HG03469 (cell line): ENCODE results near the gene NACC2.

Experiments
- ATAC-seq: cut with Tn5 transposase; IDR thresholded peaks from one replicate; pipeline ENCODE4 v1.9.1; 2021; ENCODE audit warnings: mild to moderate bottlenecking, moderate library complexity, moderate number of reproducible peaks; ENCODE audit not compliant: unreplicated experiment

NACC2 gene

GRCh38 chr9:136001231-136001630, 93.9 kb downstream of the NACC2 start:
- ATAC-seq: no peak

- ATAC-seq: no peak
Observed at GRCh38 chr9:135998410-135999071, 96.5 kb downstream of the NACC2 start.

GRCh38 chr9:135998016-135998380, 97.1 kb downstream of the NACC2 start:
- no peak for ATAC-seq

GRCh38 chr9:135997090-135998015, 97.7 kb downstream of the NACC2 start:
- no peak for ATAC-seq

- ATAC-seq: no peak
Observed at GRCh38 chr9:135995816-135996215, 99.3 kb downstream of the NACC2 start.

- no peak for ATAC-seq
Observed at GRCh38 chr9:135994501-135995192, 100.4 kb downstream of the NACC2 start.

GRCh38 chr9:135993765-135994500, 101.2 kb downstream of the NACC2 start:
- no peak for ATAC-seq

GRCh38 chr9:135993409-135993742, 101.7 kb downstream of the NACC2 start:
- ATAC-seq: no peak

- ATAC-seq: no peak
Observed at GRCh38 chr9:135992486-135993408, 102.3 kb downstream of the NACC2 start.

- ATAC-seq: no peak
Observed at GRCh38 chr9:135991771-135992170, 103.3 kb downstream of the NACC2 start.

GRCh38 chr9:135990468-135991429, 104.3 kb downstream of the NACC2 start:
- ATAC-seq: no peak

GRCh38 chr9:135989722-135990467, 105.2 kb downstream of the NACC2 start:
- ATAC-seq: no peak

GRCh38 chr9:135989157-135989556, 105.9 kb downstream of the NACC2 start:
- ATAC-seq: no peak

GRCh38 chr9:135988493-135988892, 106.6 kb downstream of the NACC2 start:
- ATAC-seq: no peak

GRCh38 chr9:135987838-135988404, 107.2 kb downstream of the NACC2 start:
- ATAC-seq: no peak

GRCh38 chr9:135986605-135987004, 108.5 kb downstream of the NACC2 start:
- no peak for ATAC-seq

- ATAC-seq: no peak
Observed at GRCh38 chr9:135985889-135986288, 109.2 kb downstream of the NACC2 start.

GRCh38 chr9:135985459-135985774, 109.7 kb downstream of the NACC2 start:
- ATAC-seq: no peak
